OCI-LY3 (cell line): ENCODE data around the gene RNASET2.

Source experiments
- CTCF ChIP-seq: fragments of 200-600, 300-600 bp; sonication (generic); IDR thresholded peaks from 2 replicates; pipeline ENCODE4 v1.5.1; 2014; ENCODE audit warnings: antibody characterized with exemption, low read length, low read depth
- EZH2phosphoT487 ChIP-seq: fragments of 200-600 bp; shearing (Covaris generic); IDR thresholded peaks from 2 replicates; pipeline ENCODE4 v1.6.1; 2018; ENCODE audit warnings: antibody characterized with exemption, mixed run types, low read depth

GRCh38 chr6:166934174-166934573 is 22.2 kb downstream of the RNASET2 start:
- no peak for TF ChIP-seq CTCF
- no peak for TF ChIP-seq EZH2phosphoT487
